ENCODE results near the gene PANK1.

Gene PANK1

DNA sequence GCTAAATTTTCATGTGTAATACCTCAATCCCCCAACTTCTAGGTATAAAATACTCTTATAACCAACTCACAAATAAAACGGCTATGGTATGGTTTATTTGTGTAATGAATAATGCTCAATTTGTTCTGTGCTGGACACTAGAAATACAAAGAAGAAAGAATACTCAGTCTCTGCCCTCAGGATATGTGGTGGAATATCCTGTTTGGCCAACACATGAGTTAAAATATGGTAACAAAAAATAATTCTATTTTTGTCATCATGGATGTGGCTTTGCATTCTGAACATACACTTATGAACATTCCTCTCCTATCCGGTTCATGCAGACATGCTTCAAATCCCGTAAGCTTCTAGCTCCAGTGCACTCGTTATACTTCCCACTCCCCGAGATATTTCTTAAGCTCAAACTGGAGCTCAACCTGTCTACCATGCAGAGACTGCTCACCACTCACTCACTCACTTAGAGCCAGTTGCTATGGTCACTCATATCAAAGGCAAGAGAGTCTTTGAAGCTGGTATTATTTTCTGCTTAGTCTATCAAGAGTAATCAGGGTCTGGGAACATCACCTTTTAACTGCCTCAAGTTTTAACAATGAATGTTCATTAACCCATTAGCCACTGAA, 55.8 kb downstream of the PANK1 start:
- Histone ChIP-seq H3K4me3 (replicated peaks; ENCODE audit: insufficient read depth, low read length) (no peak overlapping the region), H3K27ac (replicated peaks) (no peak overlapping the region), H3K27me3 (ENCODE audit: insufficient read depth, poor library complexity, severe bottlenecking) (no peaks in the 10 kb centered on the region)
- no peak for DNase-seq (ENCODE audit: low read depth in 1 of 2, low spot score in 1 of 2)
- TF ChIP-seq, protein P1, sequence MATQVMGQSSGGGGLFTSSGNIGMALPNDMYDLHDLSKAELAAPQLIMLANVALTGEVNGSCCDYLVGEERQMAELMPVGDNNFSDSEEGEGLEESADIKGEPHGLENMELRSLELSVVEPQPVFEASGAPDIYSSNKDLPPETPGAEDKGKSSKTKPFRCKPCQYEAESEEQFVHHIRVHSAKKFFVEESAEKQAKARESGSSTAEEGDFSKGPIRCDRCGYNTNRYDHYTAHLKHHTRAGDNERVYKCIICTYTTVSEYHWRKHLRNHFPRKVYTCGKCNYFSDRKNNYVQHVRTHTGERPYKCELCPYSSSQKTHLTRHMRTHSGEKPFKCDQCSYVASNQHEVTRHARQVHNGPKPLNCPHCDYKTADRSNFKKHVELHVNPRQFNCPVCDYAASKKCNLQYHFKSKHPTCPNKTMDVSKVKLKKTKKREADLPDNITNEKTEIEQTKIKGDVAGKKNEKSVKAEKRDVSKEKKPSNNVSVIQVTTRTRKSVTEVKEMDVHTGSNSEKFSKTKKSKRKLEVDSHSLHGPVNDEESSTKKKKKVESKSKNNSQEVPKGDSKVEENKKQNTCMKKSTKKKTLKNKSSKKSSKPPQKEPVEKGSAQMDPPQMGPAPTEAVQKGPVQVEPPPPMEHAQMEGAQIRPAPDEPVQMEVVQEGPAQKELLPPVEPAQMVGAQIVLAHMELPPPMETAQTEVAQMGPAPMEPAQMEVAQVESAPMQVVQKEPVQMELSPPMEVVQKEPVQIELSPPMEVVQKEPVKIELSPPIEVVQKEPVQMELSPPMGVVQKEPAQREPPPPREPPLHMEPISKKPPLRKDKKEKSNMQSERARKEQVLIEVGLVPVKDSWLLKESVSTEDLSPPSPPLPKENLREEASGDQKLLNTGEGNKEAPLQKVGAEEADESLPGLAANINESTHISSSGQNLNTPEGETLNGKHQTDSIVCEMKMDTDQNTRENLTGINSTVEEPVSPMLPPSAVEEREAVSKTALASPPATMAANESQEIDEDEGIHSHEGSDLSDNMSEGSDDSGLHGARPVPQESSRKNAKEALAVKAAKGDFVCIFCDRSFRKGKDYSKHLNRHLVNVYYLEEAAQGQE (IDR thresholded peaks at IDR 0.05; ENCODE audit: insufficient replicate concordance, low read depth): no peak
- TF ChIP-seq, protein P2, sequence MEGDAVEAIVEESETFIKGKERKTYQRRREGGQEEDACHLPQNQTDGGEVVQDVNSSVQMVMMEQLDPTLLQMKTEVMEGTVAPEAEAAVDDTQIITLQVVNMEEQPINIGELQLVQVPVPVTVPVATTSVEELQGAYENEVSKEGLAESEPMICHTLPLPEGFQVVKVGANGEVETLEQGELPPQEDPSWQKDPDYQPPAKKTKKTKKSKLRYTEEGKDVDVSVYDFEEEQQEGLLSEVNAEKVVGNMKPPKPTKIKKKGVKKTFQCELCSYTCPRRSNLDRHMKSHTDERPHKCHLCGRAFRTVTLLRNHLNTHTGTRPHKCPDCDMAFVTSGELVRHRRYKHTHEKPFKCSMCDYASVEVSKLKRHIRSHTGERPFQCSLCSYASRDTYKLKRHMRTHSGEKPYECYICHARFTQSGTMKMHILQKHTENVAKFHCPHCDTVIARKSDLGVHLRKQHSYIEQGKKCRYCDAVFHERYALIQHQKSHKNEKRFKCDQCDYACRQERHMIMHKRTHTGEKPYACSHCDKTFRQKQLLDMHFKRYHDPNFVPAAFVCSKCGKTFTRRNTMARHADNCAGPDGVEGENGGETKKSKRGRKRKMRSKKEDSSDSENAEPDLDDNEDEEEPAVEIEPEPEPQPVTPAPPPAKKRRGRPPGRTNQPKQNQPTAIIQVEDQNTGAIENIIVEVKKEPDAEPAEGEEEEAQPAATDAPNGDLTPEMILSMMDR (IDR thresholded peaks at IDR 0.05; ENCODE audit: insufficient read depth, low read length): no peak
- TF ChIP-seq POLR2AphosphoS5 (IDR thresholded peaks at IDR 0.05; ENCODE audit: low read depth) (no peak), SPI1 (IDR thresholded peaks at IDR 0.05; ENCODE audit: borderline replicate concordance, low read depth) (no peak), GABPA (IDR thresholded peaks at IDR 0.05; ENCODE audit: low read depth) (no peak)

DNA sequence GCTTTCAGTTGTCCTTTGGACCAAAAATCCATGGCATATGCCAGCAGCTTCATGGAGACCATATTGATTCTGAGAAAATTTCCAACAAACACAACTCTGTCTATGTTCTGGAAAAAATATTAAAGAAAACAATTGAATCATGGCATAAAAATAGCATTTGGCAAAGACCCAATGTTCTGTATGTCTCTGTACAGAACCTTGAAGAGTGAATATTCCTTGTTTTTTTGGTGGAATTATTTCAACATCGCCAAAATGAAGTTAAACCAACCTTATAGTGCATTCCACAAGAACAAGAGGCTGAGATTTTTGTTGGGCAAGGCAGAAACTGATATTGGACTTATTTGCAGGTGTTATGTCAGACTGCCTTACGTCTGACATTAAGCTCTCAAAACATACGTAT, 56.4 kb downstream of the PANK1 start:
- Histone ChIP-seq H3K27me3 (ENCODE audit: insufficient read depth, poor library complexity, severe bottlenecking) (no peaks in the 10 kb centered on the region), H3K4me3 (replicated peaks; ENCODE audit: insufficient read depth, low read length) (no peak overlapping the region), H3K27ac (replicated peaks) (no peak overlapping the region)
- no peak for DNase-seq (ENCODE audit: low read depth in 1 of 2, low spot score in 1 of 2)
- TF ChIP-seq POLR2AphosphoS5 (IDR thresholded peaks at IDR 0.05; ENCODE audit: low read depth) (no peak), SPI1 (IDR thresholded peaks at IDR 0.05; ENCODE audit: borderline replicate concordance, low read depth) (no peak), GABPA (IDR thresholded peaks at IDR 0.05; ENCODE audit: low read depth) (no peak)
- TF ChIP-seq, protein P2 (IDR thresholded peaks at IDR 0.05; ENCODE audit: insufficient read depth, low read length): no peak
- TF ChIP-seq, protein P1 (IDR thresholded peaks at IDR 0.05; ENCODE audit: insufficient replicate concordance, low read depth): no peak

DNA sequence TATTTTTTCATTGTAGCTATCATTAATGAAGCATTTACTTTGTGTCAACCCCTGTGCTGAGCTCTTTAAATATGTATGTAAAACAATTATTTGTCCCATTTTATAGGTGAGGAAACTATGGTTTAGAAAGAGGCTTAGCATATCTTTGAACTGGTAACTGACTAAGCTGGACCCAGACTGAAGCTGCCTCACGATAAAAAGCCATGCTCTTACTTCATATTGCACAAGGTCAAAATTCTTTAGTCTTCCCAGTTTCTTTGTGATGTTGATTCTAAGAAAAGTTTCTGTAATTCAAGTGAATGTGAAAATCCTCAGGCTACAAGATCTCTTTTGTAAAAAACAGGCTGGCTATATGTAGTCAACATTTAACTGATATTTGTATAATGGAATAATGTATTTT, 63.0 kb downstream of the PANK1 start:
- no peak for TF ChIP-seq SPI1 (IDR thresholded peaks at IDR 0.05; ENCODE audit: borderline replicate concordance, low read depth)
- TF ChIP-seq POLR2AphosphoS5 (IDR thresholded peaks at IDR 0.05; ENCODE audit: low read depth): no peak
- TF ChIP-seq, protein P1 (IDR thresholded peaks at IDR 0.05; ENCODE audit: insufficient replicate concordance, low read depth): no peak
- TF ChIP-seq, protein P2 (IDR thresholded peaks at IDR 0.05; ENCODE audit: insufficient read depth, low read length): no peak
- no peak for TF ChIP-seq GABPA (IDR thresholded peaks at IDR 0.05; ENCODE audit: low read depth)
- Histone ChIP-seq H3K27ac (replicated peaks) (no peak overlapping the region), H3K27me3 (ENCODE audit: insufficient read depth, poor library complexity, severe bottlenecking) (no peaks in the 10 kb centered on the region), H3K4me3 (replicated peaks; ENCODE audit: insufficient read depth, low read length) (no peak overlapping the region)
- DNase-seq (ENCODE audit: low read depth in 1 of 2, low spot score in 1 of 2): no peak
